GM13977 (cell line): ENCODE results near the gene TMEM225B.
"Not testable (repeated sequence)": the region's sequence is repeated elsewhere in the genome, so short reads cannot be mapped to it uniquely, and the experiment has no call there.

Experiments
- DNase-seq: peaks from one replicate; pipeline ENCODE4 v3.0.0; 2012; ENCODE audit warnings: low spot score
- CTCF ChIP-seq: IDR thresholded peaks from 2 replicates; pipeline ENCODE4 v1.5.1; 2012; ENCODE audit warnings: mild to moderate bottlenecking, control low read depth; ENCODE audit not compliant: insufficient read depth; ENCODE audit errors: extremely low read depth, missing control alignments
- in situ Hi-C: fragments of 300-500 bp; cut with MboI; formaldehyde crosslinking; loops from one replicate; pipeline ENCODE4 v1.12.0; 2022; ENCODE audit warnings: low sequenced_read_pairs, low pct_unique_long_range_greater_than_20kb, mixed read lengths, inconsistent platforms; ENCODE audit not compliant: unreplicated experiment

TMEM225B gene

DNA sequence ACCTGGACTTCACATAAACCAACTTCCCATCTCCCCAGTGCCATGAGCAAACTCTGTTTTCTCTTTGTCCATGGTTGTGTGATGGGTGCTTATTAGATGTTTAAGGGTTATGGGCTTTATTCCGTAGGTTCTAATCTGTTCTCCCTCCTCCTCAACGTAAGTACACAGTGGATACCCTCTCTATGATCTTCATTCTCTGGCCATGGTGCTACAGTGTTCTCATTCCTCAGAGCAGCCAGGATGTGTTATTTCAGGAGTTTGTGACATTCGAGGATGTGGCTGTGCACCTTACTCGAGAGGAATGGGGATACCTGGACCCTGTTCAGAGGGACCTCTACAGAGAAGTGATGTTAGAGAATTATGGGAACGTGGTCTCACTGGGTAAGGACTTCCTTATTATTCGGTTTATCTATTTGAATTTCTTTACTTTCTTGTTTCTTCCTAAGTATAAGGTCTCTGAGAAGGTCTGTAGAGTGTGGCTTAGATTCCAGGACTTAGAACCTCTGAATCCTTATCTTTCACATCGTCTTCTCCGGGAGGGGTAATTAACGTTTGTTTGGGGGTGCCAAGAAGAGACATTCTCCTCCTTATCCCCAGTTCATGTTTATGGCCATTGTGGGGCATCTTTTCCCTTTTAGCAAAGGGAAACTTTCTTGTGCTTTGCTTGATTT is 35.8 kb upstream of the TMEM225B start:
- TF ChIP-seq CTCF, result no peak
- in situ Hi-C loops, result no loop called here
- DNase-seq, result no peak

DNA sequence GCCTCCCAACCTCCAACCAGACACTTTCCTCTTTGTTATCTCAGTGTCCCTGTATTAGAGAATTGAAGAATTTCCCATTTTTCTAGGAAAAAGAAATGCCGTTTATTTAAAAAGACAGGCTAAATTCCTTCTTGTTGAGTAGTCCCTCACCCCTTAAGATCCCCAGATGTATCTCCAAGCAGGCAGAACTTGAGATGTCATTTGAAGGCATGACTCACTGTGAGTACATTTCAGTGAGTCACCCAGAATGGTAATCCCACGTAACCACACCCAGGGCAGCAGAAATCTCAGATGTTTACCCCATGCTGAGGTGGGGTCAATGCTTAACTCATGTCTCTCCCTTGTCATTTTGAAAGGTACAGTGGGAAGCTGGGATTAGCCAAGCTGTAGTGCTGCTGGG is 35.2 kb upstream of the TMEM225B start:
- TF ChIP-seq CTCF, result no peak
- no peak for DNase-seq
- in situ Hi-C loops, result no loop called here

DNA sequence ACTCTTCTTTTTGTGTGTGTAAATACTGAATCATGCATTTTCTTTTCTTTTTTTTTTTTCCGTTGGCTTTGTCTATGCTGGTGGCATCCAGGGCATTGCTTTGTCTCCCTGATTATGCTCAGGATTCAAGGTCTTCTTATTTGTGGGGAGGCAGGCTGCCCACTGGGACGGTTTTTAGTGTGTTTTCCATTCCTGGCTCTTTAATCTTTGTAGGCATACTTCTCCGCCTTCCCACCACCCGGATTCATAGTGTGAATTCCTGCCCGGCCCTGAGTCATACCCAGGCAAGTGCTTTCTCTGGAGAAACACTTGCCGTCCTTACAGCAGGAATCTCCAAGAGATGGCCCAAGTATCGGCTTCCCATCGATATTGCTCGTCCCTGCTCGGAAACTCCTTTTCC is 34.4 kb upstream of the TMEM225B start:
- no peak for TF ChIP-seq CTCF
- in situ Hi-C loops, result no loop called here
- DNase-seq, result no peak

DNA sequence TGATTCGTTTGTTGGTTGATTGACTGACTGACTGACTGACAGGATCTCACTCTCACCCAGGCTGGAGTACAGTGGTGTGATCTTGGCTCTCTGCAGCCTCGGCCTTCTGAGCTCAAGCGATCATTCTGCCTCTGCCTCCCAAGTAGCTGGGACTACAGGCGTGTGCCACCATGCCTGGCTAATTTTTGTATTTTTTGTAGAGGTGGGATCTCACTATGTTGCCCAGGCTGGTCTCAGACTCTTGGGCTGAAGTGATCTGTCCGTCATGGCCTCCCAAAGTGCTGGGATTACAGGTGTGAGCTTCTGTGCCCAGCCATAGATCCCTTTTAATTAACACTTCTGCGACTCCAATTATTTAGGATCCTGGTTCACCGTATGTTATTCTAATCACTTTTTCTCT is 29.3 kb upstream of the TMEM225B start:
- in situ Hi-C loops, DNase-seq: not testable (repeated sequence)

- no peak for DNase-seq
- in situ Hi-C loops, result no loop called here
- no peak for TF ChIP-seq CTCF
These were observed 26.3 kb upstream of the TMEM225B start for GRCh38 chr7:99571768-99572167.

DNA sequence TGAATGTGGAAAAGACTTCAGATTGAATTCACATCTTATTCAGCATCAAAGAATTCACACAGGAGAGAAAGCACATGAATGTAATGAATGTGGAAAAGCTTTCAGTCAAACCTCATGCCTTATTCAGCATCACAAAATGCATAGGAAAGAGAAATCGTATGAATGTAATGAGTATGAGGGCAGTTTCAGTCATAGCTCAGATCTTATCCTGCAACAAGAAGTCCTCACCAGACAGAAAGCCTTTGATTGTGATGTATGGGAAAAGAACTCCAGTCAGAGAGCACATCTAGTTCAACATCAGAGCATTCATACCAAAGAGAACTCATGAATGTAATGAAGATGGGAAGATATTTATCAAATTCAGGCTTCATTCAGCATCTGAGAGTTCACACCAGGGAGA is 24.8 kb upstream of the TMEM225B start:
- no peak for DNase-seq
- in situ Hi-C loops, result no loop called here
- no peak for TF ChIP-seq CTCF

DNA sequence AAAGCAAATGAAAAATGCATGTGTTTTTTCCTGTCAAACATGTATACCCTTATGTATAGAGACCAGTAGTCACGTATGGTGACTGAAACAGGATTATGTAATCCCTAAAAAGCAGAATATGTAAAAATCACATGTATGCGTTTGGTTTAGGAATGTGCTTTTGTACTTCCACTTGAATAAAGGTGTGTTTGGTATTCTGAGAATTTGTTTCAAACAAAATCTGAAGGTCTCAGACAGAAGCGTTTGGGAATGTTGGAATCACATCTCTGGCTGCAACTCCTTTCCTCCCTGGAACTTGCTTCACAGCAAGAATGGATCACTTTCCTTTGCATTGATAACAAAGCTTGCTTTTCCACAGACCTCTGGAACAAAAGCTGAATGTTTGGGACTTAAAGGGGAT is 21.8 kb upstream of the TMEM225B start:
- TF ChIP-seq CTCF, result no peak
- DNase-seq, result no peak
- in situ Hi-C loops, result no loop called here
